Left lung (tissue), 10 donors: ENCODE data around the gene HLX. TPM values are rescaled to one million over a fixed set of nuclear protein-coding genes. Genes with fewer than 3 reads are reported as not detected.
A peak's percentile ranks its signal among the peaks of the same experiment; 100 is the strongest.

ENCODE experiments used
- ATAC-seq: fragments of 200-7000 bp; cut with Tn5 transposase; one replicate; pipeline ENCODE4 v1.9.1; 2020; ENCODE audit warnings: moderate library complexity
- DNase-seq, 4 donors: peaks; one replicate each; pipeline ENCODE4 v3.0.0-alpha.2; 2013 to 2020
- H3K27ac ChIP-seq, 2 donors: fragments of 200-600 bp; sonication (generic) in 1 of 2; one replicate each; pipeline versions ENCODE4 v1.5.0 to v1.8.0; 2020 to 2021
- H3K27me3 ChIP-seq, 2 donors: fragments of 200-600 bp; sonication (generic) in 1 of 2; one replicate each; pipeline versions ENCODE4 v1.5.0 to v1.8.0; 2020 to 2021
- H3K36me3 ChIP-seq, 2 donors: fragments of 200-600 bp; sonication (generic) in 1 of 2; one replicate each; pipeline versions ENCODE4 v1.5.0 to v1.8.0; 2020 to 2021
- H3K4me1 ChIP-seq, 2 donors: fragments of 200-600 bp; one replicate each; pipeline ENCODE4 v1.8.0; 2021
- H3K4me3 ChIP-seq, 2 donors: fragments of 200-600 bp; sonication (generic) in 1 of 2; one replicate each; pipeline versions ENCODE4 v1.5.0 to v1.8.0; 2020 to 2021; ENCODE audit warnings: mild to moderate bottlenecking in 1 of 2
- H3K9me3 ChIP-seq, 2 donors: fragments of 200-600 bp; sonication (generic) in 1 of 2; one replicate each; pipeline versions ENCODE4 v1.5.0 to v1.8.0; 2020 to 2021
- CTCF ChIP-seq, 2 donors: fragments of 200-600 bp; sonication (generic) in 1 of 2; IDR thresholded peaks; one replicate each; pipeline versions ENCODE4 v1.5.0 to v1.8.0; 2021; ENCODE audit warnings: antibody characterized with exemption in 2 of 2
- intact Hi-C, 2 donors: fragments of 100-400 bp; cut with DNase I; formaldehyde crosslinking; loops; one replicate each; pipeline versions ENCODE4 v1.11.2 to v1.14.2; 2022
- polyA plus RNA-seq, 6 donors: library from polyadenylated mRNA; unstranded; fragments of 120-200 nt; gene quantifications; one replicate each; pipeline ENCODE4 v1.2.1, GENCODE V29; 2013; ENCODE audit not compliant: insufficient read length in 6 of 6
- total RNA-seq, 2 donors: library from RNA; stranded (reverse); fragmentation: NEBNext Ultra II Directional; extraction: Animal tissue kit (Norgen Biotek cat#: 25700); gene quantifications; one replicate each; pipeline ENCODE4 v1.2.1, GENCODE V29; 2021
- donor health status: DM: no; HTN: yes; CAD: no.
- donor health status: DM: no; HTN: no; CAD: no.

The HLX gene
- total and polyA plus RNA-seq, 8 donors = 15.4 to 68.9 (median 47.2) TPM

- TF ChIP-seq CTCF (IDR thresholded peaks at IDR 0.05) = no peak
- Histone ChIP-seq H3K27ac (no peak overlapping the region), H3K27me3 (peaks cover 0 to 18% of the 10 kb centered on the region in 2 donors), H3K36me3 (no peaks in the 10 kb centered on the region), H3K4me3 (no peak overlapping the region), H3K9me3 (no peaks in the 10 kb centered on the region), H3K4me1 (peaks cover 0 to 45% of the 10 kb centered on the region in 2 donors)
- no peak for ATAC-seq
- DNase-seq = no peak
- intact Hi-C loops = loop anchor here in 1 of 2 donors (10.0 kb wide), 1 partner anchor 332 kb away; no protein-coding TSS in a partner anchor
These were observed 6.2 kb upstream of the HLX start for GRCh38 chr1:220873087-220873486.

GRCh38 chr1:220873868-220874655 is 5.2 kb upstream of the HLX start:
- peaks cover 7 to 28% of the 10 kb centered on the region in 2 donors for H3K27me3 ChIP-seq
- ATAC-seq (peak; percentile 28), DNase-seq (peak in 1 of 4 donors; percentile 76)
- no peaks in the 10 kb centered on the region for H3K36me3 ChIP-seq
- TF ChIP-seq CTCF (IDR thresholded peaks at IDR 0.05) = peak; percentile 55 to 56
- H3K9me3 ChIP-seq = no peaks in the 10 kb centered on the region
- peaks cover 0 to 54% of the 10 kb centered on the region in 2 donors for H3K4me1 ChIP-seq
- intact Hi-C loops = loop anchor here in 1 of 2 donors (10.0 kb wide), 1 partner anchor 331 kb away; no protein-coding TSS in a partner anchor
- no peak overlapping the region for H3K4me3 ChIP-seq
- no peak overlapping the region for H3K27ac ChIP-seq

GRCh38 chr1:220875260-220875659 is 4.0 kb upstream of the HLX start:
- Histone ChIP-seq H3K4me1 (peaks cover 0 to 54% of the 10 kb centered on the region in 2 donors), H3K27me3 (peaks cover 9 to 38% of the 10 kb centered on the region in 2 donors), H3K36me3 (no peaks in the 10 kb centered on the region), H3K9me3 (no peaks in the 10 kb centered on the region), H3K4me3 (no peak overlapping the region), H3K27ac (no peak overlapping the region)
- ATAC-seq (no peak), DNase-seq (no peak)
- no peak for TF ChIP-seq CTCF (IDR thresholded peaks at IDR 0.05)
- intact Hi-C loops = loop anchor here in 1 of 2 donors (10.0 kb wide), 1 partner anchor 330 kb away; no protein-coding TSS in a partner anchor

- ATAC-seq (no peak), DNase-seq (peak in 1 of 4 donors; percentile 90)
- H3K4me1 ChIP-seq = peaks cover under 1 to 58% of the 10 kb centered on the region in 2 donors
- TF ChIP-seq CTCF (IDR thresholded peaks at IDR 0.05) = no peak
- intact Hi-C loops = loop anchor here in 1 of 2 donors (10.0 kb wide), 1 partner anchor 328 kb away; no protein-coding TSS in a partner anchor
- no peaks in the 10 kb centered on the region for H3K9me3 ChIP-seq
- peak overlapping the region; percentile 25 to 71 for H3K4me3 ChIP-seq
- H3K27me3 ChIP-seq = peaks cover 12 to 47% of the 10 kb centered on the region in 2 donors
- H3K27ac ChIP-seq = peak overlapping the region; percentile 97 to 99
- no peaks in the 10 kb centered on the region for H3K36me3 ChIP-seq
These were observed 2.5 kb upstream of the HLX start for GRCh38 chr1:220876511-220877376.
